Chondrocyte (in vitro differentiated cells): ENCODE data around the gene MOG. TPM values are rescaled to one million over a fixed set of nuclear protein-coding genes. Genes with fewer than 3 reads are reported as not detected.

Experiments used
- DNase-seq: peaks from one replicate; pipeline ENCODE4 v3.0.0; 2021; ENCODE audit warnings: mixed read lengths, low spot score
- H3K27ac Mint-ChIP-seq: one replicate; pipeline ENCODE4 v1.8.0; 2021; ENCODE audit warnings: mild to moderate bottlenecking, moderate library complexity, mixed read lengths; ENCODE audit not compliant: unreplicated experiment
- H3K27me3 Mint-ChIP-seq: 2 replicates; pipeline ENCODE4 v1.8.0; 2021; ENCODE audit warnings: low read depth, mixed read lengths
- H3K36me3 Mint-ChIP-seq: 2 replicates; pipeline ENCODE4 v1.8.0; 2021; ENCODE audit warnings: low read depth, mixed read lengths
- H3K4me1 Mint-ChIP-seq: 2 replicates; pipeline ENCODE4 v1.8.0; 2021; ENCODE audit warnings: low read depth, mild to moderate bottlenecking, mixed read lengths
- H3K4me3 Mint-ChIP-seq: one replicate; pipeline ENCODE4 v1.8.0; 2021; ENCODE audit warnings: mild to moderate bottlenecking, moderate library complexity, mixed read lengths; ENCODE audit not compliant: unreplicated experiment
- H3K9me3 Mint-ChIP-seq: 2 replicates; pipeline ENCODE4 v1.8.0; 2021; ENCODE audit warnings: low read depth, mixed read lengths
- total RNA-seq: library from RNA; stranded (reverse); gene quantifications from 3 replicates; pipeline ENCODE4 v1.2.1, GENCODE V29; 2021
- TF ChIP-seq, protein P1 (sequence below): fragments of 200-600 bp; sonication (generic); IDR thresholded peaks from 2 replicates; pipeline ENCODE4 v1.5.0; 2021; ENCODE audit warnings: antibody characterized with exemption, mild to moderate bottlenecking, moderate library complexity

Gene MOG
- total RNA-seq, 1 donor from 2014 or later: 0.82 TPM

DNA sequence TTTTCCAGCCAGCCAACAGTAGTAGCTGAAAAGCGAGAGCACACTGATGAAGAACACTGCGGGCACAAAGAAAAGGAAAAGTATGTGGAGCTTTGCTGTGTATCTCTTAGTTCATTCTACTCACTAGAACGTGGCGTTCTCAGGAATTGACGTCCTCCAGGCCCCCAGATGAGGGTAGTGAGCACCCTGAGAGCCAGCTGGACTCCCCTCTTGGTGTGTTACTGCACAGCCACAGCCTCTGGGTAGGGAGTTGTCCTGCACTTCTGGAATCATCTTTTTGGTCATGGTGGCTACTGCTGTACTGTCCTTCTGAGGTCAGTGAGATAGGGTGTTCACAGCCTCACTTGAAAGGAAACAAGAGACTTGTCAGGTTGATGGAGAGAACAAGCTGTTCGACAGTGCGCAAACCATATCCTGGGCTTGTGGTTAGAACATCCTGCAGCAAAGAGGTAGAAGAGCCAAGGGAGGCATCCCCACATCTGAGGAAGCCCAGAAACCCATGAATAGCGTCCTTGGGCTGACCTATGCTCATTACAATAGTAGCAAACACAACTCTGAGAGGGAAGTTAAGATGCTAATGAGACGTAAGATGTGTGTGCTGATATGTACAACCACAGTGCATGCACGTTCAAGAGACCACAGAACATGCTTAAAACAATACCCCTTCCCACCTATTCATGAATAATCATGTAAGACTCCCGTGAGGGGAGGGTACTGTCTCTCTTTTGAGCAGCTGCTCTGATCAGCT lies 51.7 kb downstream of the MOG start:
- TF ChIP-seq, protein P1, sequence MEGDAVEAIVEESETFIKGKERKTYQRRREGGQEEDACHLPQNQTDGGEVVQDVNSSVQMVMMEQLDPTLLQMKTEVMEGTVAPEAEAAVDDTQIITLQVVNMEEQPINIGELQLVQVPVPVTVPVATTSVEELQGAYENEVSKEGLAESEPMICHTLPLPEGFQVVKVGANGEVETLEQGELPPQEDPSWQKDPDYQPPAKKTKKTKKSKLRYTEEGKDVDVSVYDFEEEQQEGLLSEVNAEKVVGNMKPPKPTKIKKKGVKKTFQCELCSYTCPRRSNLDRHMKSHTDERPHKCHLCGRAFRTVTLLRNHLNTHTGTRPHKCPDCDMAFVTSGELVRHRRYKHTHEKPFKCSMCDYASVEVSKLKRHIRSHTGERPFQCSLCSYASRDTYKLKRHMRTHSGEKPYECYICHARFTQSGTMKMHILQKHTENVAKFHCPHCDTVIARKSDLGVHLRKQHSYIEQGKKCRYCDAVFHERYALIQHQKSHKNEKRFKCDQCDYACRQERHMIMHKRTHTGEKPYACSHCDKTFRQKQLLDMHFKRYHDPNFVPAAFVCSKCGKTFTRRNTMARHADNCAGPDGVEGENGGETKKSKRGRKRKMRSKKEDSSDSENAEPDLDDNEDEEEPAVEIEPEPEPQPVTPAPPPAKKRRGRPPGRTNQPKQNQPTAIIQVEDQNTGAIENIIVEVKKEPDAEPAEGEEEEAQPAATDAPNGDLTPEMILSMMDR: no peak
- no peaks in the 10 kb centered on the region for H3K4me1 Mint-ChIP-seq
- H3K27me3 Mint-ChIP-seq: peaks cover 50% of the 10 kb centered on the region
- no peak overlapping the region for H3K4me3 Mint-ChIP-seq
- no peaks in the 10 kb centered on the region for H3K36me3 Mint-ChIP-seq
- no peaks in the 10 kb centered on the region for H3K9me3 Mint-ChIP-seq
- H3K27ac Mint-ChIP-seq: no peak overlapping the region
- no peak for DNase-seq

DNA sequence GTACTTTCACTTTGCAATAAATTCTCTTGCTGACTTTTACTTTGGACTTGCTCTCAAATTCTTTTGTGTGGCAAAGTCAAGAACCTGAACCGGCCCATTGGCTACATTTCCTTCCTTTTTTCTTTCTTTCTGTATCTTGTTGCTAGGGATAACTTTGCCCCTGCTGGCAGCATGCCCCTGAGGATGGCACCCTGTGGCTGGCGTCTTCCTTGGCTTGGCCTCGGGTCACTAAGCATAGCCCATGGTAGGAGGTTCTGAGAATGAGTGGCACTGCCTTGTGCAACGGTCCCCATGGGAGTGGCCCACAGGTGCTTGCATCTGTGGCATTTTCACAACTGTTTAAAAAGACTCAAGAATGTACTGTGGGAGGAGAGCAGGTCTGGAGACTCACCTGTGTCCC lies 52.3 kb downstream of the MOG start:
- DNase-seq: no peak
- TF ChIP-seq, protein P1: no peak
- peaks cover 46% of the 10 kb centered on the region for H3K27me3 Mint-ChIP-seq
- no peaks in the 10 kb centered on the region for H3K4me1 Mint-ChIP-seq
- H3K4me3 Mint-ChIP-seq: no peak overlapping the region
- H3K9me3 Mint-ChIP-seq: no peaks in the 10 kb centered on the region
- H3K36me3 Mint-ChIP-seq: no peaks in the 10 kb centered on the region
- H3K27ac Mint-ChIP-seq: no peak overlapping the region

DNA sequence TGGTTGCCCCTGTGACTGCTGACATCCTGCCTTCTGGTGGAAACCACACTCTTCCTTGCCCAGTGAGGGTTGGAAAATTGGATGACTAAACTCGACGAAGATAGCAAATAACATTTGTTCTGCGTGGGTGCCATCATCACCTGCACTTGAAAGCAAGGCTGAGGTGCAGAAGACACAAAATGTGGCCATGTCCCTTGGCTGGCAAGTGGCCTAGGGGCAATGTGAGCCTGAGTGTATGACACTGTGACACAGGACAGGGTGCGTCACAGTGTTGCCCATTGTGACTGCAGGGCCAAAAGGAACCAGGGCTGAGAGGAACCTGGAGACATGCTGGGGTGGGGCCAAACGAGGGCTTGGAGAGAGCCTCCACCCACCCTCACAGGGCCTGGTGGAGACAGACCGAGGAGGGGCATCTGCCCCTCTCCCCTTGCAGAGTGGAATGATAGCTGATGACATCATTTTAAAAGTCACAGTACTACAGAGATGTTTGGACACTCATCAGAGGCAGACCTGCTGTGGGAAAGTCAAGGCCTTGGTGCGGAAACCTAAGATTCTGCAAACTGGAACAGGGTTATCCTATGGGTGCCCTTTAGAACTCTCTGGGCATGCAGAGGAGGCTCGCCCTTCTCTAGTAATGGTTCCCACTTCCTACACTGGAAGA lies 53.5 kb downstream of the MOG start:
- Mint-ChIP-seq H3K4me1 (no peaks in the 10 kb centered on the region), H3K36me3 (no peaks in the 10 kb centered on the region), H3K27me3 (peaks cover 49% of the 10 kb centered on the region), H3K9me3 (no peaks in the 10 kb centered on the region), H3K4me3 (no peak overlapping the region), H3K27ac (no peak overlapping the region)
- TF ChIP-seq, protein P1: no peak
- DNase-seq: no peak

DNA sequence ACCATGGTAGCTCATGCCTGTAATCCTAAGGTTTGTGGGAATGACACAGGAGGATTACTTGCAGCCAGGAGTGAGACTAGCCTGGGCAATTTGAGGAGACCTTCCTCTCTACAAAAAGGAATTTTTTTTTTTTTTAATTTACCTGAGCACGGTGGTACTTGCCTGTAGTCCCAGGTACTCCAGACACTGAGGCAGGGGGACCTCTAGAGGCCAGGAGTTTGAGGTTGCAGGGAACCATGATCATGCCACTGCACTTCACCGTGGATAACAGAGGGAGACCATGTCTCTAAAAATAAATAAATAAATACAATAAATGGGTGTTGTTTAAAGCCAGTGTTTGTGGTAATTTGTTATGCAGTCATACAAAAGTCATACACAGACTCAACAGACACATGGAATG lies 64.0 kb downstream of the MOG start:
- Mint-ChIP-seq H3K27ac (no peak overlapping the region), H3K4me3 (no peak overlapping the region), H3K27me3 (peaks cover 27% of the 10 kb centered on the region), H3K36me3 (peaks cover 3% of the 10 kb centered on the region), H3K9me3 (no peaks in the 10 kb centered on the region), H3K4me1 (peaks cover 9% of the 10 kb centered on the region)
- TF ChIP-seq, protein P1: no peak
- no peak for DNase-seq

Other genes with a start within 250 kb of the MOG start
- not detected in 3 replicates for gene OR12D1, start 242.2 kb upstream of the MOG start, total RNA-seq
- gene OR10C1, start 217.8 kb upstream of the MOG start, total RNA-seq: not detected in 3 replicates
- not detected in 3 replicates for gene OR11A1, start 200.0 kb upstream of the MOG start, total RNA-seq
- gene OR2H1, start 199.9 kb upstream of the MOG start, total RNA-seq: not detected in 3 replicates
- not detected in 3 replicates for gene MAS1L, start 169.1 kb upstream of the MOG start, total RNA-seq
- gene UBD, start 97.4 kb upstream of the MOG start, total RNA-seq: not detected in 3 replicates
- not detected in 3 replicates for gene OR2H2, start 72.0 kb upstream of the MOG start, total RNA-seq
- gene GABBR1, start 23.9 kb upstream of the MOG start, total RNA-seq: 46.6 to 62.4 TPM (median 50.7 TPM) in 3 replicates
- gene ZFP57, start 24.1 kb downstream of the MOG start, total RNA-seq: not detected in 3 replicates
- gene HLA-F, start 66.3 kb downstream of the MOG start, total RNA-seq: 5.1 to 6.6 TPM (median 6.4 TPM) in 3 replicates
- 0.30 to 0.46 TPM in 2 of 3 replicates, not detected in the other for gene HLA-G, start 170.7 kb downstream of the MOG start, total RNA-seq